HG03139 (cell line): ENCODE data around the gene RTL1.

ENCODE experiments used
- ATAC-seq: cut with Tn5 transposase; IDR thresholded peaks from one replicate; pipeline ENCODE4 v1.9.1; 2021; ENCODE audit not compliant: unreplicated experiment

Gene RTL1

GRCh38 chr14:100867631-100868315, 35.7 kb downstream of the RTL1 start:
- ATAC-seq = no peak

GRCh38 chr14:100866666-100867630, 36.6 kb downstream of the RTL1 start:
- ATAC-seq = no peak

- no peak for ATAC-seq
These were observed 37.6 kb downstream of the RTL1 start for GRCh38 chr14:100865682-100866591.

- no peak for ATAC-seq
These were observed 38.4 kb downstream of the RTL1 start for GRCh38 chr14:100864960-100865681.

GRCh38 chr14:100864206-100864605, 39.3 kb downstream of the RTL1 start:
- no peak for ATAC-seq

- ATAC-seq = no peak
These were observed 40.7 kb downstream of the RTL1 start for GRCh38 chr14:100862793-100863192.

GRCh38 chr14:100862277-100862676, 41.2 kb downstream of the RTL1 start:
- ATAC-seq = no peak

GRCh38 chr14:100861937-100862247, 41.6 kb downstream of the RTL1 start:
- ATAC-seq = no peak

GRCh38 chr14:100861188-100861936, 42.2 kb downstream of the RTL1 start:
- no peak for ATAC-seq

- ATAC-seq = no peak
These were observed 42.9 kb downstream of the RTL1 start for GRCh38 chr14:100860556-100861187.

- ATAC-seq = no peak
These were observed 43.7 kb downstream of the RTL1 start for GRCh38 chr14:100859781-100860180.

GRCh38 chr14:100858838-100859220, 44.7 kb downstream of the RTL1 start:
- no peak for ATAC-seq

- no peak for ATAC-seq
These were observed 45.3 kb downstream of the RTL1 start for GRCh38 chr14:100857923-100858837.

GRCh38 chr14:100857233-100857922, 46.1 kb downstream of the RTL1 start:
- no peak for ATAC-seq

GRCh38 chr14:100856056-100856950, 47.2 kb downstream of the RTL1 start:
- no peak for ATAC-seq

- no peak for ATAC-seq
These were observed 48.1 kb downstream of the RTL1 start for GRCh38 chr14:100855256-100855930.
